GM21825 (cell line): ENCODE results near the gene FAM72B.
"Not testable (repeated sequence)": the region's sequence is repeated elsewhere in the genome, so short reads cannot be mapped to it uniquely, and the experiment has no call there.

Experiments used
- ATAC-seq: cut with Tn5 transposase; IDR thresholded peaks from one replicate; pipeline ENCODE4 v1.9.1; 2021; ENCODE audit warnings: mild to moderate bottlenecking, moderate library complexity; ENCODE audit not compliant: unreplicated experiment

Gene FAM72B

DNA sequence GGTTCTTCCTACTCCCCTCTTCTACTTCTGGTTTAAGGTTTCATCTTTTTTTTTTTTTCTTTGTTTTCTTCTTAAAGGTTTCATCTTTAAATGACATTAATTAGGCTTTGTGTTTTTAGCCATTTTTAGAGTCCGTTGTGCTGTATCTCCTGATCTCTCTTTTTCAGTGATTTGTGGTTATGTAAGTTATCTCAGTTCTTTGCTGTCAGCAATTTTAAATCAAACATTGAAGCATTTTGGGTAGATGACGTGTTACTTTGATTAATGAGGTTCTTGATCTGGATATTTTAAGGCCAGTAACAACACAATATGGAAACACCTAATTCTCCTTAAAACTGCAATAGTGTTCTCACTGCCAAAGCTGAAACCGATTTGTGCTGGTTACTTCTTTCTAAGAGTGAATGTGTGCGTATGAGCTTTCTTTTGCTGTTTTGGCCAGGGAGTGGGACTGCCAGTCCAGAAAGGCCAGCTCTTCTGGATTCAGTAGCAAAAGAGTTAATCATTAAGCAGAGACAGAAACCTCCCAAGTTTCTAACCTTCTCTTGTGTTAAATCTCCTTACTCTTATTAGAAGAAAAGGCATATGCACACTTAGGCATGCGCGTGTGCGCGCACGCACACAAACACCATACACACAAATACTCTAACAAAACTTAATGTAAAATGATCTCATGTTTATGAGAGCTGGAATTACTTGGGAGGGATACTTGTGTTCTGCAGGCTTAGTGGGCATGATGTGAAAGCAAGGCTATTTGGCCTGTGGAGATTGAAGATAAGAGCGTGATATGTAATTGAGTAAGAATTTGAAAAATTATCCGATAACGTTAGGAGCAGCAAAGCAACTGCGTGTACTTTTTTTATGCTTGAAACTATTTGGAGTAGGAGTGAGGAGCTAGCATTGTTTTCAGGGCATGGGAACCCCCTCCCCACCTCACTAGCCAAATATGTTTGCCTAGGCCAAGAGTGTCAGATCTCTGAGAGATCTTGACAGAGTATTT lies 17.1 kb upstream of the FAM72B start:
- ATAC-seq, result not testable (repeated sequence)

DNA sequence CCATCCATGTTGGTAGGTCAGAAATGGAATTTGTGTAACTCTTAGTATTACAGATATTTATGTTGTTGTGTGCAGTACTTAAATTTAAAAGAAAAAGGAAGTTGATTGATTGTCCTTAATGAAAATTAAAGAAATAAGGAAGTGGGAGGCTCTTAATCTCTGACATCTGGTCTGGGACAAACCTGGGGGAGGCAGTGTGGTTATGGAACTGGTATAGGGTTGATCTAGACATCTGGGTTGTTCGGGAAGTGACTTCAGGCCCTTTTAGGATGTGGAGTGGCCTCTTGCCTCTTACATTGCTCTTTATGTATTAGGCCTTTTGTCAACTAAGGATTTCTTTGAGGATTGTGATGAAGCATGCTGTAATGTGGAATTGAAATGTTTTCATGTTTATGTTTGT lies 16.1 kb upstream of the FAM72B start:
- not testable (repeated sequence) for ATAC-seq

DNA sequence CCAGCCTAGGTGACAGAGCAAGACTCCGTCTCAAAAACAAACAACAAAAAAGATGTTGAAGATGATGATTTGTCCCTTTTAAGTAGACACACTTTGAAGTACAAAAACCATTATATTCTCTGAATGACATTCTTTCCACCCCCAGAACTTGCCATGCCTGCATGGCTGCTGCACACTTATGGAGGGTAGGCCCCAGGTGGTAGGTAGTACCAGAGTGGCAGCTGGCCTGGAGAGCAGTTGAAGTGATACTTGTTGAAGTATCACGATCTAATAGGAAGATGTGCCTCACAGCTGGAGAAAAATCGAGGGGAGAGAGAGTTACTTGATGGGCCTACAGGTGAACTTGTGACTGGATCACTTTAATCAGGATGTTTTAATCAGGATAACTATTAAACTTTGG lies 15.6 kb upstream of the FAM72B start:
- ATAC-seq, result not testable (repeated sequence)

DNA sequence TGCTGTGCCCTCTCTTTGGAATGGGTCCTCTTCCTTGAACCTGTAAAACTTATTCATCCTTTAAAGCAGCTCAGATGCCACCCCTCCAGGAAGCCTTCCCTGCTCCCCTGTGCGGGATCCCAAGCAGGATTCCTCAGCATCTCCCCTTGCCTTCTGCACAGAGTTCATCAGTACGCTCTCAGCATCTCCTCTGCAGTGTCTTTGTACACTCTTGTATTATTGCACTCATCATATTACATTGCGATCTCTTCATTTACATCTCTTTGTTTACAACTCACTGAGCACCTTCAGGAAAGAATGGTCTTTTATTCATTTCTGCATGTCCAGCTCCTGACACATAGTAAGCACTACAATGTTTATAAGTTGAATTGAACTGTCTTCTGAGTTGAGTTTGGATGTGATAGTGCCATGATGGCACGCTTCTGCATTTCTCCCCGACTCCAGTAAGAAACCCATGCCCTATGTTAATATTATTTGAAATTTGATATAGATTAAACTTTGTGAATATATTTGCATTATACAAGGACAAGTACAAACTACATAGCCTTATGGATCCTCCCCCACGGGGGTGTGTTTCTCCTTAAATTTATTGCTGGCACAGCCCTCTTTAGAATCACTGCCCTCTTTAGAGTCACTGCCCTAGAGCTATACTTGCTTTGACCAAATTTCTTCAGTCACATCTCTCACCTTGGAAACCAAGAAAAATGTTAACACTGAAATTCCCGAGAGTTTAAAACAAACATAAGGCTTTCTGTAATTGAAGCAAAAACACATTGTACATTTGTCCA lies 13.1 kb upstream of the FAM72B start:
- not testable (repeated sequence) for ATAC-seq

DNA sequence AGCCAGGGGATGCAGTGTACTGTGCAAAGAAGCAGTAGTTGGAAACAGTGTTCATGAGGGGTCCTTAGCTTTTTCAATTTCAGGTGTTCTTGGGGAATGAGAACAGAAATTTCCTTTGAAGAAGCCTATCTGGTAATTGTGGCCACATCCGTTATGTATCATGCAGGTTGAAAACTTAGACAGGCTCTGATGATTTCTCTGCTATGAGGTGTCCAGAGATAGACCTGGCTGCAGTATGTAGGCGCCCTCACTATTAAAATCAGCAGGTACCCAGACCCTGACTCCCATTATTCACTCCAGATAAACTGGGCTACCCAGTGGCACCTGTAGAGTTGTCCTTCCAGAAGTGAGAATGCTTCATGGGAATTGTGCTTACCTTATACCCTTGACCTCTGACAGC lies 8.4 kb upstream of the FAM72B start:
- ATAC-seq, result not testable (repeated sequence)

DNA sequence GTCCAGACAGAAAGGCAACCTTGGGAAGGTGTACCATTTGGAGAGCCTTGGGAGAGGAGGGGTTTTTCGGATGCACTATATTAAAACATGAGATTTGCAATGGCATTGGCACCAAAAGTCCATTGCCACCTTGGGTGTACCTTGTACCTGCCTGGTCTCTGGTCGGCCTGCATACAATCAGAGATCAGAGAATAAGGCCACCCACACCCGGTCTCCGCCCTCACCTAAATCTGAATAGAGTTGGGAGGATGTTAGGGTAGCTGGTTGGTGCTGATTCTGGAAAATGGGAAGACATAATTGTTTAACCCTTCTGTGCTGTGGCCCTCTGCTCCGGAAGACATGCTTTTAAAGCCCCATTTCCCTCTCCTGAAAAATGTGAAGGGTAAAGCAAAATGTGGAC lies 3.8 kb upstream of the FAM72B start:
- not testable (repeated sequence) for ATAC-seq

DNA sequence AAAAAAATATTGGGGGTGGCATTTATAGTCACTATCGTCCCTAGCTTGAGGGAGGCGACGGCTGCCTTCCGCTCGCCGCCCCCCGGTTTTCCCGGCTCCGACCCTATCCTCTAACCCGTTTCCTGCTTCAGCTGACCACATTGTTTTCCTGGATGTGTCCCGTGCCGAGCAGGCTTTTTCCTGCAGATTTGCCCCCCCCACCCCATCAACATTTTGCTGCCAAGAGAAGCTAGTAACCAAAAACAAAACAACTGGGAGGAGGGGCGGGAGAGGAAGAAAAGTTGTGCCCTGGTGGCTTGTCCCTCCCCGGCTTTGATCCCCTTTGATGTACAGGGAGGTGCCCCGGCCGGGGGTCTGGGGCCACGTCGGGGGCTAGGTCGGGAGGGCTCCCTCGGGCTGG lies 2.1 kb upstream of the FAM72B start:
- ATAC-seq, result not testable (repeated sequence)

DNA sequence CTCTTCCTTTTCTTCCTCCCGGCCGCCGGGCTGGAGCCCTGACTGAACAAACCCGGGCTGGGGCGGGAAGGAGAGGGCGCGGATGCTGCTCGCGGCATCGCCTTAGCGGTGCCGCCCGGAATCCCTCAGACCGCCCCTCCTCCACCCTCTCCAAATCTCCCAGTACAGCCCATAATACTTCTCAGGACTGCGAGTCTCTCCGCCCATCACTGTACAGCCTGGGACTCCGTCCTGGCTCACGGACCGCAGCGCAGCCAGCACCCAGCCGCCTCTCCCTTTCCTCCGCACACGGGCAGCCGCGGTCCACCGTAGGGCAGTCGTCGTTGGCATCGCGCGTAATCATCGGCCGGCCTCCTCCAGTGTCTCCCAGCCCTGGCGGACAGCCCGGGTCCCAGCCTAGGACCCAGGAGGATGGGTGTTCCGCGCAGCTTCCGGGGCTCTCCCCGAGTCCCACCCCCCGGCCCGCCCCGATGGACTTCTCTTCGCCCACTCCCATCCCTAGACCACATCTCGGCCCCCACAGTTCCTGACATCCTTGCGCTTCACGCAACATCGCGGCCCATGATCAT lies 1.1 kb upstream of the FAM72B start:
- ATAC-seq, result peak; percentile 8

DNA sequence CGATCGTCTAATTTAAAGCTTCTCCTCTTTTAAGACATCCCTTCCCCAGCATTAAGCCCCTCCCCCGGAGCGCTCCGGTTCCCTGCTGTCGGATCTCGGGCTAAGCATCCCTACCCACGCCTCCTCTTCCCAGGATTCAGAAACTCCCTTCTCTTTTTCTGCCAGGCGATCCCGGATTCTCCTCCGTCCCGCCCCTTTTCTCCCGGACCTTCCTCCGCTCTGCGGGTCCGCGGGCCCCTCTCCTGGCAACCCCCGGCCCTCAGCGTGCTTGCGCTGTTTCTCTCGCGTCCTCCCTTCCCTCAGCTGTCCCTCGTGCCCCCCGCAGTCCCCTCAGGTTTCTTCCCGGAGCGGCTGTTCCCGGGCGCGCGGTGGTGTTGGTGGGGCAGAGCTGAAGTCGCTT lies 273 bp downstream of the FAM72B start:
- not testable (repeated sequence) for ATAC-seq

DNA sequence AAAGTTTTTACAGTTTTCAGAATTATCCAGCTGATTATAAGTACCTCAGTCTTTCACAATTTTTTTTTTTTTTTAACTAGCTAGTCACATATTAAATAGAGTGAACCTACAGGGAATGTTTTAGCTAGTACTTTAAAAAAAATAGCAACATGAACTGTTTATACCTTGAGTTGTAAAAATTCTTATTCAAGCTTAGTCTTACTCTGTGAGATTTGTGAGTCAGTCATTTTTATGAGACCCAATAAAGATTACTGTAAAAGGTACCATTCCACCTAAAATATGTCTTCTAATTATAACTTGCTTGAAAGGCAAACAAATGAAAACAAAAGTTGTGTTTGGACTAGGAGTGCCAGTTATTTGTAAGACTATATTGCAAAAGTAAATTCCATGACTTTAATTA lies 5.9 kb downstream of the FAM72B start:
- not testable (repeated sequence) for ATAC-seq

DNA sequence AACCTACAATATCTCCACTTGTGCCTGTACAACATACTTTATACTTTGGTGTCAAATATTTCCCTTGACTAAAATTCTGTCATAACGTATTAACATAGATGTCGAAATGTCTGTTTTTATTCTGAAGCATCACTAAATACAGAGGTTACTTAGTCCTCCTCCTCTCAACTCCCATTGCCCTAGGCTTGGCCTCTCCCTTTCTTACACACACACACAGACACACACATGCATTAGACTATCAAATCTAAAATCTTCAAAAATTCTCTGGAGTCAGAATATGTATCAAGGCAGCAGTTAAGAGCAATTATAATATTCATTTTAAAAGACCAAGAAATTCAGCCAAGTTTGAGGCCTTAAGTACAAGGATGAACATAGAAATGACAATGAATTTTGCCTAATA lies 7.5 kb downstream of the FAM72B start:
- not testable (repeated sequence) for ATAC-seq

DNA sequence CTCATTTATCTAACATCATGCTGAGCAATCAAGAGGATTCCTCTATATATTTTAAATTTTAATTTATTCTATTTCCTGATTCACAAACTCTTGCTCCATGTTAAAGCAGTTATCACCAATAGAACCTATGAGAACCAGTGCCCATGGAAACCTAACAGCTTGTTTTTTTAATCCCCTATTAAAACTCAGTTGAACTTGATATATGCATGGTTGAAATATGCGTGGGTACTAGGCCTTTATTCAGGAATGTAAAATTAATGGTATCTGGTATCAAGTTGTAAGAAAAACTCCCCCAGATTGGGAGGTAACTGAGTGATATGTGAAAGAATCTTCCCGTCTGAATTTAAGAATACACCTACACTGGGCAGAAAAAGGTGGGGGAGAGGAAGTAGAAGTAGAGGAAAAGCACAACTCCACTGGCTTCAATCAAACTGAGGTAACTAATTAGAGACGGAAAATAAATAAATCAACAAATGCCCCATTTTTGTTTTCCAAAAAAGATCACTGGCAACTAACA lies 15.9 kb downstream of the FAM72B start:
- ATAC-seq, result not testable (repeated sequence)

DNA sequence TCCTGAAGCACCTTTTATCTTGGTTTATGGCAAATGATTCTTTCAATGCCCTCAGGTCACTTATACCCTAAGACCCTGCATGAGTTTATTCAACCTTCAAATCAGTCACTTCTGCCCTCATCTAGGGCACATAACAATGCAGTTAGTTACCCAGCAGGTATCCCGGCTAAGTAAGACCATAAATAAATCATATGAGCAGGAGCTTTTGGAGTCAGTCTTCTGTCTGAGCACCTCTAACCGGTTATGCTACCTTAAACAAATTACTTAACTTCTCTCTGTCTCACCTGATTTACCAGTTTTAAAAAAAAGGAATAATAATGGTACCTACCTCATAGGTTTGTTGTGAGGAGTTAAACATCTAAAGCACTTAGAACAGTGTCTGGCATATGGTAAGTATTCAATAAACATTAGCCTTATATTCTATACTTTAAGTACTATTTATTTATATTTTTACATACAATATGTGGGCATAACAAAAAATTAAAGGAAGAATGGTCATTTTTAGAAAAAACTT lies 16.9 kb downstream of the FAM72B start:
- not testable (repeated sequence) for ATAC-seq

DNA sequence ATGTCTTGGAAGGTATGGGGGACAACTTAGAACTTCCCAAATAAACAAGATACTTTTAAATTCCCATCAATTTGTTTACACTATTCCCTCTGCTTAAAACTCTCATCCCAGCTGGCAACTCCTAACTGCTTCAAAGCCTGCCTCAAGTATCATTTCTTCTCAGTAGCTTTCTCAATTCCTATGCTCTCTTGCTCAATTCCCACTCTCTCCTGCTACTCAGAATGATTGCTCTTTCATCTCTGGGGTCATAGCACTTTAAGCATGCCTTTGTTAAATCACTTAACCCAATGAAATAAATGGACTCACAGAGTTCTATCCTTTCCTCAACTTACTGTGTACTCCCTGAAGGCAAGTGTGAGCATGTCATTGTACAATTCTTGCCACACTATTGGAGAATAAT lies 18.8 kb downstream of the FAM72B start:
- not testable (repeated sequence) for ATAC-seq

DNA sequence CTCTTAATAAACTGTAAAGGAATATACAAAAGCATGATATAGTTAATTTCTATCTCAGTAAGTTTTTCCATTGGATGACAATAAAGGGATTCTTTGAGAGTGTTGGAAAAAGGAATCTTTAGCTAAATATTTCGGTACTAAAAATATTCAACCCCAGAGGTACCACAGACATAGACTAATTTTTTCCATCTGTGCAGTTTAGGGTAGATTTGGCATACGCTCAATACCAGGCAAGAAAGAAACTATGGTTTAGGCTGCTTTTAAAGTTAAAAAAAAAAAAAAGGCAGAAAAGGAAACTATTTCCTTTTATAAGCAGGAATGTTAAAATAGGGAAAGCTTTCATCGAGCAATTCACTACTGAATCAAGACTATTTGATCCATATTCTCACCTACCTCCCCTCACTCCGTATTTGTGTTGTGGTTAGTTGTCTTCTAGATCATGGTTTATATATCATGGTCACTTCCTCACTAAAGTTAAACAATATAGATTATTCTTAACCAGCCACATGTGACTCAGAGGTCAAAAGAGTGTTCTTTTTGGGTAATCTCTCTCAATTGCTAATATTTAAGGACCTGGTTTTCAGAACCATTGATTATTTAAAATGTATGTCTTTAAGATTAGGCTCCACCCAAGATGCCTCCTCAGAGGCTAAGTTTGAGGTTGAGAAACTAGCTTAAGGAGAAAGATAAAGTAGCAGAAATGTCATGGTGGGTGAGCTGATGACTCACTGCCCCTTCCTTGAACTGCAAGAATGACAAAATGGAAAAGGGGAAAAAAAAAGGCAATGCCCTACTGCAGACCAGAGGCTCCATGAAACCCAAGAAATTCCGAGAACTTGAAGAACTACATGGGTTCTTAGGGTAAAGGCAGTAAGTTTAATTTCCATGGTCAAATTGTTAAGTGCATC lies 20.0 kb downstream of the FAM72B start:
- not testable (repeated sequence) for ATAC-seq

DNA sequence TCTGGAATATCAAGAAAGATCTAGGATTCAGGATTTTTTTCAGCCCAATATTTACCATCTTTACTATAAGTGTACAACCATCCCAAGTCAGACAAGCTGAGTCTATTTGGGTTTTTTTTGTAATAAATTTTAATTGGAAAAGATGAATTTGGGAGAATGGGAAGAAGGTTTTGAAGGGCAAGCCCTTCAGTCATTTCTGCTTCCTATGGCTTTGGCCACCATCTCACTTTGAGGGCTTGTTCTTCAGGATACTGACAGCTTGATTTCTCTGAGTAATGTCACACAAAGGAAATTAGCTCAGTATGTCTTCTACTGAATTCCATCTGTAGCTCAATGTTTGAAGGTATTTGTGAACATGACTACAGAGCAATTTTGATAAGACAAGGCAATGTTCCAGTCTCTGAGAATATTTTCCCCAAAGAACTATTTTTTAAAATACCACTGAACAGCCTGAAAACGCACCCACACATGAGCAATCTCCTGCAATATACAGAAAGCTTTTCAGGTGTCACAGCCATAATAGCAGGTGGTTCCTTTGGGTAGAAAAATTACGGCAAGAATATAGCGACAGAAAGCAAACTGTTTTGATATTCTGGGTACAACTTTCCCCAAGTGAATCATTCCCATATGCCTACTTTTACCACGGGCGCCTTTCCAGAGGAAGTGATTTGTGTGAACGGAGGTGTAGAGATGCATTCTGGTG lies 22.8 kb downstream of the FAM72B start:
- ATAC-seq, result not testable (repeated sequence)

DNA sequence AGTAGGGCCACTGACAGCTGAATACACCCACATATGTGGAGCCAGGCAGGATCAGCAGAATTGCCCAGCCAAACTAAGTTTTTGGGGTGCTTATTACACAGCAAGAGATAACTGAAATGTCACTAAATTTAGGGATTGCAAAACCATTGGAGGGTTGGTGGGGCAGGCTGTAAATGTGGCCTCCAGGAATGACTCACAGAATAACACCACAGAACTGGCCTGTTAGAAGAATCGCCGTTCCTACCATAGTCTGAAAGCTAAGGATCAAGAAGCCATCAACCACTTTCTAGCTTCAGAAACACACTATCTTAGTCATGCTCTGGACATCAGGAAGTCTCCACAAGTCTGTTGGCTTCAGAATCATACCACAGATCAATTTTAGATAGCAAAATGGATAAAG lies 24.0 kb downstream of the FAM72B start:
- ATAC-seq, result not testable (repeated sequence)

DNA sequence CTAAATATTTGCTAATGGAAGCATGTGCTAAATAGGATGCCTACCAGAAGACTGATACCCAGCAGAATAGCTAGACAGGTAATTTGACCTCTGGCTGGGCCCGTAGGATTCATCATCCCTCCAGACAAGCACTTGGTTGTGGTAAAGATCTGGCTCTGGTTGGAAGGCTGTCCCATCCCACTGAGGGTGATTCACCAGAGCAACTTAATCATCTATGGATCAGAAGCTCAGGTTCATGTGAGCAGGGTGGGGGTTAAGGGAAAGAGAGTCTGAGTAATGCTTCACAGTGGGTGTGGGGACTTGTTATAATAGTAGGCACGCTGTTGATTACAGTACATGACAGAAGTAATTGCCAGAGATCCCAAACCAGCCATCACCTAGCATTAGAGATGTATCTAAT lies 26.5 kb downstream of the FAM72B start:
- not testable (repeated sequence) for ATAC-seq

DNA sequence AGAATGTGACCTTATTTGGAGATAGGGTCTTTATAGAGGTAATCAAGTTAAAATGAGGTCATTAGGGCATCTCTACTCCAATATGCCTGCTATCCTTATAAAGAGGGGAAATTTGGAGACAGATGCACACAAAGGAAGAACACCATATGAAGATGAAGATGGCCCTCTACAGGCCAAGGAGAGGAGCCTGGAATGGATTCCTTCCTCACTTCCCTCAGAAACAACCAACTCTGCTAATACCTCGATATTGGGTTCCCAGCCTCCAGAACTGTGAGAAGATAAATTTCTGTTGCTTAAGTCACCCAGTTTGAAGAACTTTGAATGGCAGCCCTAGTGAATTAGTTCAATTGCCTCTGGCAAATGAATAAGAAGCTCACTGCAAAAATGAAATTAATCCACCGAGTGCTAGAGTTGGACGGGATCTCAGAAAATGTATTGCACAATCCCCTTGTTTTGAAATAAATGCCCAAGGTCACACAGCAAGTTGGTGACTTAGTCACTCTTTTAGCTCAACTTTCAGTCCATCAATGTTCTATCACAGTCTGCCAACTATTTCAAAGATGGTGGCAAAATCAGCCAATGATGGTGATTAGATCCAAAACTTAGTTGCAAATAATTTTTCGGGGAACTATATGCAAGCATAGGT lies 27.1 kb downstream of the FAM72B start:
- not testable (repeated sequence) for ATAC-seq
